ENCODE measurements around the gene PRKCD. TPM values are rescaled to one million over a fixed set of nuclear protein-coding genes. Genes with fewer than 3 reads are reported as not detected.
A peak's percentile ranks its signal among the peaks of the same experiment; 100 is the strongest.

The PRKCD gene
- total RNA-seq, 1 experiment from 2014 or later = 9.6 TPM

GRCh38 chr3:53122255-53122932 lies 38.6 kb upstream of the PRKCD start:
- no TSS peak for BruUV-seq (replicated peaks)
- no peak for DNase-seq (ENCODE audit: unreplicated experiment)
- ChIA-PET CTCF (interaction anchor here (0.6 to 2.0 kb wide), 8 partner anchors 8 to 201 kb away, joined by 3 to 9 read pairs (median 4); no protein-coding TSS in a partner anchor), POLR2A (interaction anchor here (0.8 kb wide), 1 partner anchor 41 kb away, joined by 5 read pairs; no protein-coding TSS in a partner anchor)
- Mint-ChIP-seq H3K9me3 (ENCODE audit: unreplicated experiment) (no peaks in the 10 kb centered on the region), H3K4me1 (ENCODE audit: insufficient read depth, unreplicated experiment) (no peaks in the 10 kb centered on the region), H3K27me3 (ENCODE audit: insufficient read depth, unreplicated experiment) (no peaks in the 10 kb centered on the region), H3K4me3 (ENCODE audit: unreplicated experiment) (no peak overlapping the region), H3K27ac (ENCODE audit: low read depth, unreplicated experiment) (no peak overlapping the region), H3K36me3 (ENCODE audit: insufficient read depth, unreplicated experiment) (peaks cover 84% of the 10 kb centered on the region)
- intact Hi-C loops (cut with micrococcal nuclease) = no loop called here
- TF ChIP-seq CTCF (IDR thresholded peaks at IDR 0.05; ENCODE audit: unreplicated experiment) = no peak

- H3K4me3 Mint-ChIP-seq (ENCODE audit: unreplicated experiment) = no peak overlapping the region
- POLR2A ChIA-PET = no interaction called here
- H3K4me1 Mint-ChIP-seq (ENCODE audit: insufficient read depth, unreplicated experiment) = no peaks in the 10 kb centered on the region
- no peak for TF ChIP-seq CTCF (IDR thresholded peaks at IDR 0.05; ENCODE audit: unreplicated experiment)
- CTCF ChIA-PET = interaction anchor here (0.9 to 1.3 kb wide), 4 partner anchors 9 to 97 kb away, joined by 3 to 9 read pairs (median 4); no protein-coding TSS in a partner anchor
- H3K9me3 Mint-ChIP-seq (ENCODE audit: unreplicated experiment) = no peaks in the 10 kb centered on the region
- intact Hi-C loops (cut with micrococcal nuclease) = no loop called here
- peak; percentile 11 for DNase-seq (ENCODE audit: unreplicated experiment)
- no TSS peak for BruUV-seq (replicated peaks)
- peaks cover 79% of the 10 kb centered on the region for H3K36me3 Mint-ChIP-seq (ENCODE audit: insufficient read depth, unreplicated experiment)
- H3K27me3 Mint-ChIP-seq (ENCODE audit: insufficient read depth, unreplicated experiment) = no peaks in the 10 kb centered on the region
- H3K27ac Mint-ChIP-seq (ENCODE audit: low read depth, unreplicated experiment) = no peak overlapping the region
Measured at GRCh38 chr3:53122933-53123305, 38.1 kb upstream of the PRKCD start.

DNA sequence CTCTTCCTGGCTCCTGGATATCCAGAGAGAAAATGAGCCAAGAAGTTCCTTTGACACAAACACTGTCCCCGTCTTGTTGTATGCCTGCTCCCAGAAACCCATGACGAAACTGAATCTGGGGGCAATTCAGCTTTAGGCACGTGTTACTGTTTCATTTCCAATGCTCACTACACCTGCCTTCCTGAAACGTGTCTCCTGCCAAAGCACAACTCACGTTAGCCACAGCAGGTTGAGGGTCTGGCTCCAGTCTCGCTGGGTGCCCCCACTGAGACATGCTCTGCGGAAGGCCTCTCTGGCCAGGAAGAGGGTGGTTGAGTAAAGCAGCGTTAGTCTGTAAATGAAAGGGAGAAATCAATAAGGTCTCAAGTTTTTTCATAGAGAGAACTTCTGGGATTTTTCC lies 37.5 kb upstream of the PRKCD start:
- Mint-ChIP-seq H3K4me1 (ENCODE audit: insufficient read depth, unreplicated experiment) (no peaks in the 10 kb centered on the region), H3K27ac (ENCODE audit: low read depth, unreplicated experiment) (no peak overlapping the region), H3K9me3 (ENCODE audit: unreplicated experiment) (no peaks in the 10 kb centered on the region), H3K27me3 (ENCODE audit: insufficient read depth, unreplicated experiment) (no peaks in the 10 kb centered on the region), H3K4me3 (ENCODE audit: unreplicated experiment) (no peak overlapping the region), H3K36me3 (ENCODE audit: insufficient read depth, unreplicated experiment) (peaks cover 73% of the 10 kb centered on the region)
- CTCF ChIA-PET = interaction anchor here (1.2 to 2.0 kb wide), 2 partner anchors 9 kb away, joined by 6 to 9 read pairs; no protein-coding TSS in a partner anchor
- TF ChIP-seq CTCF (IDR thresholded peaks at IDR 0.05; ENCODE audit: unreplicated experiment) = no peak
- intact Hi-C loops (cut with micrococcal nuclease) = no loop called here
- POLR2A ChIA-PET = no interaction called here
- no TSS peak for BruUV-seq (replicated peaks)
- DNase-seq (ENCODE audit: unreplicated experiment) = no peak

GRCh38 chr3:53123953-53124352 lies 37.1 kb upstream of the PRKCD start:
- intact Hi-C loops (cut with micrococcal nuclease) = no loop called here
- CTCF ChIA-PET = interaction anchor here (2.0 kb wide), 1 partner anchor 9 kb away, joined by 6 read pairs; no protein-coding TSS in a partner anchor

More at GRCh38 chr3:53123953-53124352, 37.1 kb upstream of the PRKCD start:
- H3K9me3 Mint-ChIP-seq (ENCODE audit: unreplicated experiment) = no peaks in the 10 kb centered on the region
- peaks cover 68% of the 10 kb centered on the region for H3K36me3 Mint-ChIP-seq (ENCODE audit: insufficient read depth, unreplicated experiment)
- DNase-seq (ENCODE audit: unreplicated experiment) = no peak
- no peak overlapping the region for H3K27ac Mint-ChIP-seq (ENCODE audit: low read depth, unreplicated experiment)
- no peak for TF ChIP-seq CTCF (IDR thresholded peaks at IDR 0.05; ENCODE audit: unreplicated experiment)
- H3K27me3 Mint-ChIP-seq (ENCODE audit: insufficient read depth, unreplicated experiment) = no peaks in the 10 kb centered on the region
- POLR2A ChIA-PET = no interaction called here
- H3K4me1 Mint-ChIP-seq (ENCODE audit: insufficient read depth, unreplicated experiment) = no peaks in the 10 kb centered on the region
- H3K4me3 Mint-ChIP-seq (ENCODE audit: unreplicated experiment) = no peak overlapping the region
- no TSS peak for BruUV-seq (replicated peaks)
